K562 treated with DMSO at 1 percent for 4 hours (cell line): ENCODE data around the gene SEMA4C. TPM values are rescaled to one million over a fixed set of nuclear protein-coding genes. Genes with fewer than 3 reads are reported as not detected.

Source experiments
- total RNA-seq: library from RNA; unstranded; fragments of 300-600 nt; gene quantifications from 2 replicates; pipeline ENCODE4 v1.2.3, GENCODE V29; 2022; ENCODE audit not compliant: insufficient read depth

SEMA4C gene, protein sequence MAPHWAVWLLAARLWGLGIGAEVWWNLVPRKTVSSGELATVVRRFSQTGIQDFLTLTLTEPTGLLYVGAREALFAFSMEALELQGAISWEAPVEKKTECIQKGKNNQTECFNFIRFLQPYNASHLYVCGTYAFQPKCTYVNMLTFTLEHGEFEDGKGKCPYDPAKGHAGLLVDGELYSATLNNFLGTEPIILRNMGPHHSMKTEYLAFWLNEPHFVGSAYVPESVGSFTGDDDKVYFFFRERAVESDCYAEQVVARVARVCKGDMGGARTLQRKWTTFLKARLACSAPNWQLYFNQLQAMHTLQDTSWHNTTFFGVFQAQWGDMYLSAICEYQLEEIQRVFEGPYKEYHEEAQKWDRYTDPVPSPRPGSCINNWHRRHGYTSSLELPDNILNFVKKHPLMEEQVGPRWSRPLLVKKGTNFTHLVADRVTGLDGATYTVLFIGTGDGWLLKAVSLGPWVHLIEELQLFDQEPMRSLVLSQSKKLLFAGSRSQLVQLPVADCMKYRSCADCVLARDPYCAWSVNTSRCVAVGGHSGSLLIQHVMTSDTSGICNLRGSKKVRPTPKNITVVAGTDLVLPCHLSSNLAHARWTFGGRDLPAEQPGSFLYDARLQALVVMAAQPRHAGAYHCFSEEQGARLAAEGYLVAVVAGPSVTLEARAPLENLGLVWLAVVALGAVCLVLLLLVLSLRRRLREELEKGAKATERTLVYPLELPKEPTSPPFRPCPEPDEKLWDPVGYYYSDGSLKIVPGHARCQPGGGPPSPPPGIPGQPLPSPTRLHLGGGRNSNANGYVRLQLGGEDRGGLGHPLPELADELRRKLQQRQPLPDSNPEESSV
- 20.0 and 27.9 TPM in 2 replicates for total RNA-seq

DNA sequence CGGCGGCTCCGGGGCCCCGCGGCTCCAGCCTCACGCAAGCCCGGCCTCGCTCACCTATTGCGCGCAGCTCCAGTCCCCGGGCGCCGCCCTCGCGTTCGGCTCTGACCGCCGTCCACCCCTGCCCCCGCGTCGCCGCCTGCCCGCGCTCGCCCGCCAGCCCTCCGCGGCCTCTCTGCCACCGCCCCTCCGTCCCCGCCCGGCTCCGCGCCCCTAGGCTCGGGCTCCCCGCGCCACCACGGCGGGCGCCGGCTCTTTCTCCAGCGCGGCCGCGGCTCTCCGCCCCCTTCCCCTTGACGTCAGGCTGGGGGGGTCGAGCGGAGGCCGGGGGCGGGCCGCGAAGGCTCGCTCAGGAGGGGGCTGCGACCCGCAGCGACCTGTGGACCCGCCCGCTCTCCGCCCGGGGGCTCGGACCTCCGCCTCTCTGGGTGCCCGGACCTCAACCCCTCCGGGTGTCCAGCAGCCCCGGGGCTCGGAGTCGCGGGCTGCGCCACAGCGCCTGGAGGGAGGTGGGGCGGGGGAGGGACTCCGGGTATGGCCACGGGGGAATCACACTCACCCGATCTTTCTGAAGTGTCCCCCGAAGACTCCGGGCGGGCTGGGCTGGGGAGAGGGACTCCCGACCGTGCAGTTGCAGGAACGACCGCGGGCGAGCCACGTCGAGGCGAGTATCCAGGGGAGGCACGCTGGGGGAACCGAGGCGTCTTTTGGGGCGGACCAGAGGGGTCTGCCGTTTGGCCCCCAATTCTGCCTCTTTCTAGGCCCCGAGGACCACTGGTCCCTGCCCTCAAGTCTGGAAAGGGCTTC is at the start of gene SEMA4C:
SEMA4C (minus strand) TSS at position 259 of the 804 bp plus-strand sequence. CDS start 2,194 bp downstream, outside the sequence.

DNA sequence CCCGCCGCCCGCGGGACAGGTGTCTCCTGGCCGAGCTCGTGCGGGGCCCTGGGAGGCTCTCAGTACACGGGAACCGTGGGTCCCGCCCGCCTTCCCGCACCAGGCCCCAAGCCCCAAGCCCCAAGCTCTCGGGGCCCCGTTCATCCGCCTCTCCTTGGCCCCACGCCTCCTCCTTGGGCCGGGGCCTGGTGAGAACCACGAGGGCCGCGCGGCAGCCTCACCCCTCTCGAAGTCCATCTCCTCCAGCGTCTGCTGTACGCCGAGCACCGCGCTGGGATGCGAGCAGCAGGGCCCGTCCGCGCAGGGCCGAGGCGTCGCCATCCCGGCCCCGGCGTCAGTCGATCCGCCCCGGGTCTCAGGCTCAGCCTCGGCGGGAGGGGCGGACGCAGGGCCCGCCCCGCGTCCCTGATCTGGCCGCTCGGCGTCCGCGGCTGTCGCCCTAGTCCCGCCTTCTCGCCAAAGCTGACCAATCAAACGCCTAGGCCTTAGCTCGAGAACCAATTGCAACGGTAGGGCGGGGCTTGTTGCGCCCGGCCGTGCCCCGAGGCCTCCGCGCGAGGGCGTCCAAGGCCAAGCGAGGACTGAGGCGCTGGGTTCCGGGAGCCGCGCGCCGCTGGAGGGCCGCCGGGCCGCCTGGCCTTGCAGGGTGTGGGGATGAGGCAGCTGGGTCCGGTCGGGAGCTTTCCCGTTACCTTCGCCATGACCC is 12.1 kb downstream of the SEMA4C start, which contains the start of gene ANKRD39:
ANKRD39 (minus strand) TSS at position 350 of the 706 bp plus-strand sequence; CDS start at position 321, 29 bp downstream.

DNA sequence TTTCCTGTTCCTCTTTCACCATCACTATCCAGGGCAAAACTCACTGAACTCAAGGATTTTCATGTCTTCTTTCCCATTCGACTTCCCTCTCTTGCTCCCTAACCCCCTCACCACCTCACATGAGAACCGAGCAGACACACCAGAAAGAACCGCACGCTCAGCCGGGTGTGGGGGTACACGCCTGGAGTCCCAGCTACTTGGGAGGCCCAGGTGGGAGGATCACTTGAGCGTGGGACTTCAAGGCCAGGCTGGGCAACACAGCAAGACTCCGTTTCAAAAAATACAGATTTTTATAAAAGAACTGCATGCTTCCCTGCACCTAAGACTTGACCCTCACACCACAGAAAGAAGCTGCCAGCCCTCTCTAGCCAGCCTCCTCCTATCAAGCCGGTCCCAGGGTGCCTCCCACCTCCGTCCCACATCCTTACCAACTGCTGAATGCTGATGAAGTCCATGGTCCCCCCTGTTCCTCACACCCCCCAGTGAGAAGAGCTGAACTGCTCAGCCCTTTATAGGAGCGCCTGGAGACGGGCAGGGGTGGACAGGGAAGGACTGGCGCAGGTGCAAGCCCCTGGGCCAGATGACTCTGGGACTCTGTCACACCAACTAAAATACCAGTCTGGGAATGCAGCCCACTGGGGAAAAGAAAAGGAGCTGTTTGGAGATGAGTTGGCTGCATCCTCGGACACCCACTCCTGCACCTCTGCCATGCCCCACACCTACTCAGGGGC is 26.2 kb downstream of the SEMA4C start, which contains the start of gene ANKRD23:
ANKRD23 (minus strand) TSS at position 484 of the 731 bp plus-strand sequence; CDS start at position 455, 29 bp downstream.

GRCh38 chr2:96816127-96816835 is 53.6 kb downstream of the SEMA4C start, which contains the start of gene CNNM3:
Gene CNNM3, plus strand, starts transcription at chr2:96816268. Its CDS starts 10 bp downstream, at chr2:96816278.

Other genes with a start within 250 kb of the SEMA4C start
- 32.1 and 38.9 TPM in 2 replicates for gene KANSL3, start 231.8 kb downstream of the SEMA4C start, total RNA-seq
- gene FER1L5, start 227.3 kb downstream of the SEMA4C start, total RNA-seq = not detected in 2 replicates
- gene LMAN2L, start 130.0 kb downstream of the SEMA4C start, total RNA-seq = 19.7 and 21.4 TPM in 2 replicates
- gene CNNM4, start 109.2 kb downstream of the SEMA4C start, total RNA-seq = 13.8 and 15.5 TPM in 2 replicates
- gene CNNM3, start 53.8 kb downstream of the SEMA4C start, total RNA-seq = 20.0 and 22.4 TPM in 2 replicates
- 2.8 and 3.2 TPM in 2 replicates for gene ANKRD23, start 26.1 kb downstream of the SEMA4C start, total RNA-seq
- 15.7 and 21.1 TPM in 2 replicates for gene ANKRD39, start 12.1 kb downstream of the SEMA4C start, total RNA-seq
- 664 and 755 TPM in 2 replicates for gene FAM178B, start 116.5 kb upstream of the SEMA4C start, total RNA-seq
- gene FAHD2B, start 224.8 kb upstream of the SEMA4C start, total RNA-seq = 34.3 and 44.9 TPM in 2 replicates
- gene ANKRD36, start 243.1 kb upstream of the SEMA4C start, total RNA-seq = 2.3 and 3.2 TPM in 2 replicates